Measurements from ENCODE around the gene TCF12. TPM values are rescaled to one million over a fixed set of nuclear protein-coding genes. Genes with fewer than 3 reads are reported as not detected.

Gene TCF12
- polyA plus RNA-seq, 3 donors: 15.8 to 52.5 (median 27.6) TPM

DNA sequence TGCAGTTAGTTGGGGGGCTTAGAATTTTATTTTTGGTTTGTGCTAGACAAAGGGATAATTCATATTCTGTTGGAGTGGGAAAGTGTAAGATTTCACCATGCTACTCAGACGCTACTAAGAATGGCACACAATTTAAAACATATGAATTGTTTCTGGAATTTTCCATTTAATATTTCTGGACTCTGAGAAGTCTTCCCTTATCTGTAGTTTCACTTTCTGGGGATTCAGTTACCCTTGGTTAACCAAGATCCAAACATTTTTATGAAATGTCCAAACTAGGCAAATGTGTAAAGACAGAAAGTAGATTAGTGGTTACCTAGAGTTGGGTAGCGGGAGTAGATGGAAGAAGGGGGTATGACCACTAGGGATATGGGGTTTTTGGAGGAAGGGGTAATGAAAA is 53.1 kb downstream of the TCF12 start:
- H4K20me1 ChIP-seq (ENCODE audit: insufficient read depth, low read length): peaks cover 73% of the 10 kb centered on the region
- Mint-ChIP-seq H3K4me3 (no peak overlapping the region), H3K9me3 (no peaks in the 10 kb centered on the region), H3K27me3 (ENCODE audit: low read depth in 3 of 3) (no peaks in the 10 kb centered on the region), H3K4me1 (peaks cover 15% of the 10 kb centered on the region), H3K36me3 (no peaks in the 10 kb centered on the region), H3K27ac (peak overlapping the region in 1 of 7 donors; percentile 57)
- intact Hi-C loops (cut with micrococcal nuclease): no loop called here
- WGBS (ENCODE audit: insufficient coverage): 100% methylated on average over 1 of the region's 2 CpGs
- H3K9me3 ChIP-seq (replicated peaks in 1 of 2; ENCODE audit: control insufficient read depth in 1 of 2, insufficient read depth in 1 of 2, low read length in 2 of 2): no peaks in the 10 kb centered on the region
- no peaks in the 10 kb centered on the region for H3K36me3 ChIP-seq (replicated peaks in 1 of 2; ENCODE audit: control insufficient read depth in 1 of 2, insufficient read depth in 2 of 2, low read length in 2 of 2)
- TF ChIP-seq, protein P1, sequence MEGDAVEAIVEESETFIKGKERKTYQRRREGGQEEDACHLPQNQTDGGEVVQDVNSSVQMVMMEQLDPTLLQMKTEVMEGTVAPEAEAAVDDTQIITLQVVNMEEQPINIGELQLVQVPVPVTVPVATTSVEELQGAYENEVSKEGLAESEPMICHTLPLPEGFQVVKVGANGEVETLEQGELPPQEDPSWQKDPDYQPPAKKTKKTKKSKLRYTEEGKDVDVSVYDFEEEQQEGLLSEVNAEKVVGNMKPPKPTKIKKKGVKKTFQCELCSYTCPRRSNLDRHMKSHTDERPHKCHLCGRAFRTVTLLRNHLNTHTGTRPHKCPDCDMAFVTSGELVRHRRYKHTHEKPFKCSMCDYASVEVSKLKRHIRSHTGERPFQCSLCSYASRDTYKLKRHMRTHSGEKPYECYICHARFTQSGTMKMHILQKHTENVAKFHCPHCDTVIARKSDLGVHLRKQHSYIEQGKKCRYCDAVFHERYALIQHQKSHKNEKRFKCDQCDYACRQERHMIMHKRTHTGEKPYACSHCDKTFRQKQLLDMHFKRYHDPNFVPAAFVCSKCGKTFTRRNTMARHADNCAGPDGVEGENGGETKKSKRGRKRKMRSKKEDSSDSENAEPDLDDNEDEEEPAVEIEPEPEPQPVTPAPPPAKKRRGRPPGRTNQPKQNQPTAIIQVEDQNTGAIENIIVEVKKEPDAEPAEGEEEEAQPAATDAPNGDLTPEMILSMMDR (IDR thresholded peaks at IDR 0.05): no peak
- H2AFZ ChIP-seq (ENCODE audit: insufficient read depth, low read depth, low read length, poor library complexity, severe bottlenecking): no peak overlapping the region
- DNase-seq: no peak
- H3K27me3 ChIP-seq (ENCODE audit: control insufficient read depth in 2 of 2, insufficient read depth in 2 of 2, low read length in 2 of 2): no peaks in the 10 kb centered on the region
- no peak overlapping the region for H3K4me2 ChIP-seq (replicated peaks; ENCODE audit: extremely low read depth, low read length, poor library complexity, severe bottlenecking)
- H3K27ac ChIP-seq (ENCODE audit: low read depth in 1 of 2, low read length in 2 of 2): no peak overlapping the region
- H3K4me1 ChIP-seq (ENCODE audit: control insufficient read depth in 1 of 2, insufficient read depth in 2 of 2, low read length in 2 of 2): no peaks in the 10 kb centered on the region
- H3K9ac ChIP-seq (ENCODE audit: insufficient read depth, low read length, poor library complexity, severe bottlenecking): no peak overlapping the region
- peaks cover 74% of the 10 kb centered on the region for H3K79me2 ChIP-seq (ENCODE audit: insufficient read depth, low read length)
- no peak overlapping the region for H3K4me3 ChIP-seq (replicated peaks in 1 of 3; ENCODE audit: low read depth in 2 of 3, low read length in 3 of 3)

DNA sequence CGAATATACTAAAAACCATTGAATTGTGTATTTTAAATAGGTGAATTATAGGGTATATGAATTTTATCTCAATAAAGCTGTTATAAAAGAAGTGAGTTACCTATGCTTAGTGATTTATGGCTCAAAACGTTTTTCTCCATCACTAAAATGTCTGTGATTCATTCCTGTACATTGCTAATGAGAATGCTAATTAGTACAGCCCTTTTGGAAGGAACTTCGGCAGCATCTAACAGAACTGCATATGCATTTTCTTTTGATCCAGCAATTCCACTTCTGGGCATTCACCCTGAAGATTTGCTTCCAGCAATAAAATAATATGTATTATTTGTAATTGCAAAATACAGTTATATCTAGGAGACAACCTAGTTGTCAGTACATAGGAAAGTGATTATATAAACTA is 53.6 kb downstream of the TCF12 start:
- Histone ChIP-seq H3K4me3 (replicated peaks in 1 of 3; ENCODE audit: low read depth in 2 of 3, low read length in 3 of 3) (no peak overlapping the region), H3K27ac (ENCODE audit: low read depth in 1 of 2, low read length in 2 of 2) (no peak overlapping the region), H3K79me2 (ENCODE audit: insufficient read depth, low read length) (peaks cover 73% of the 10 kb centered on the region), H3K4me2 (replicated peaks; ENCODE audit: extremely low read depth, low read length, poor library complexity, severe bottlenecking) (no peak overlapping the region), H2AFZ (ENCODE audit: insufficient read depth, low read depth, low read length, poor library complexity, severe bottlenecking) (no peak overlapping the region), H3K36me3 (replicated peaks in 1 of 2; ENCODE audit: control insufficient read depth in 1 of 2, insufficient read depth in 2 of 2, low read length in 2 of 2) (no peaks in the 10 kb centered on the region), H3K9ac (ENCODE audit: insufficient read depth, low read length, poor library complexity, severe bottlenecking) (no peak overlapping the region), H3K9me3 (replicated peaks in 1 of 2; ENCODE audit: control insufficient read depth in 1 of 2, insufficient read depth in 1 of 2, low read length in 2 of 2) (no peaks in the 10 kb centered on the region), H3K4me1 (ENCODE audit: control insufficient read depth in 1 of 2, insufficient read depth in 2 of 2, low read length in 2 of 2) (no peaks in the 10 kb centered on the region), H4K20me1 (ENCODE audit: insufficient read depth, low read length) (peaks cover 72% of the 10 kb centered on the region), H3K27me3 (ENCODE audit: control insufficient read depth in 2 of 2, insufficient read depth in 2 of 2, low read length in 2 of 2) (no peaks in the 10 kb centered on the region)
- no peak overlapping the region for H3K27ac Mint-ChIP-seq
- H3K4me3 Mint-ChIP-seq: no peak overlapping the region
- no CpG with 5 or more reads among the region's 3 CpGs for WGBS (ENCODE audit: insufficient coverage)
- no peak for DNase-seq
- no peaks in the 10 kb centered on the region for H3K27me3 Mint-ChIP-seq (ENCODE audit: low read depth in 3 of 3)
- no peaks in the 10 kb centered on the region for H3K9me3 Mint-ChIP-seq
- no peaks in the 10 kb centered on the region for H3K36me3 Mint-ChIP-seq
- peaks cover 15% of the 10 kb centered on the region for H3K4me1 Mint-ChIP-seq
- intact Hi-C loops (cut with micrococcal nuclease): no loop called here
- TF ChIP-seq, protein P1 (IDR thresholded peaks at IDR 0.05): no peak

Data from CD14-positive monocyte (primary cell).